Rectal smooth muscle tissue (tissue), 1 donor: Measurements from ENCODE around the gene CEMIP2.
"Not testable (repeated sequence)": the region's sequence is repeated elsewhere in the genome, so short reads cannot be mapped to it uniquely, and the experiment has no call there.

Experiments used
- H3K27ac ChIP-seq: one replicate; pipeline ENCODE4 v1.7.0; 2013; ENCODE audit warnings: low read depth, low read length, inconsistent platforms
- H3K27me3 ChIP-seq: one replicate; pipeline ENCODE4 v1.7.0; 2013; ENCODE audit warnings: low read length; ENCODE audit not compliant: control insufficient read depth, insufficient read depth
- H3K36me3 ChIP-seq: one replicate; pipeline ENCODE4 v1.7.0; 2013; ENCODE audit warnings: low read length; ENCODE audit not compliant: control insufficient read depth, insufficient read depth
- H3K4me1 ChIP-seq: one replicate; pipeline ENCODE4 v1.7.0; 2013; ENCODE audit warnings: low read length; ENCODE audit not compliant: control insufficient read depth, insufficient read depth
- H3K4me3 ChIP-seq: one replicate; pipeline ENCODE4 v1.7.0; 2013; ENCODE audit warnings: low read length
- H3K9ac ChIP-seq: one replicate; pipeline ENCODE4 v1.7.0; 2013; ENCODE audit warnings: low read length

Gene CEMIP2, protein sequence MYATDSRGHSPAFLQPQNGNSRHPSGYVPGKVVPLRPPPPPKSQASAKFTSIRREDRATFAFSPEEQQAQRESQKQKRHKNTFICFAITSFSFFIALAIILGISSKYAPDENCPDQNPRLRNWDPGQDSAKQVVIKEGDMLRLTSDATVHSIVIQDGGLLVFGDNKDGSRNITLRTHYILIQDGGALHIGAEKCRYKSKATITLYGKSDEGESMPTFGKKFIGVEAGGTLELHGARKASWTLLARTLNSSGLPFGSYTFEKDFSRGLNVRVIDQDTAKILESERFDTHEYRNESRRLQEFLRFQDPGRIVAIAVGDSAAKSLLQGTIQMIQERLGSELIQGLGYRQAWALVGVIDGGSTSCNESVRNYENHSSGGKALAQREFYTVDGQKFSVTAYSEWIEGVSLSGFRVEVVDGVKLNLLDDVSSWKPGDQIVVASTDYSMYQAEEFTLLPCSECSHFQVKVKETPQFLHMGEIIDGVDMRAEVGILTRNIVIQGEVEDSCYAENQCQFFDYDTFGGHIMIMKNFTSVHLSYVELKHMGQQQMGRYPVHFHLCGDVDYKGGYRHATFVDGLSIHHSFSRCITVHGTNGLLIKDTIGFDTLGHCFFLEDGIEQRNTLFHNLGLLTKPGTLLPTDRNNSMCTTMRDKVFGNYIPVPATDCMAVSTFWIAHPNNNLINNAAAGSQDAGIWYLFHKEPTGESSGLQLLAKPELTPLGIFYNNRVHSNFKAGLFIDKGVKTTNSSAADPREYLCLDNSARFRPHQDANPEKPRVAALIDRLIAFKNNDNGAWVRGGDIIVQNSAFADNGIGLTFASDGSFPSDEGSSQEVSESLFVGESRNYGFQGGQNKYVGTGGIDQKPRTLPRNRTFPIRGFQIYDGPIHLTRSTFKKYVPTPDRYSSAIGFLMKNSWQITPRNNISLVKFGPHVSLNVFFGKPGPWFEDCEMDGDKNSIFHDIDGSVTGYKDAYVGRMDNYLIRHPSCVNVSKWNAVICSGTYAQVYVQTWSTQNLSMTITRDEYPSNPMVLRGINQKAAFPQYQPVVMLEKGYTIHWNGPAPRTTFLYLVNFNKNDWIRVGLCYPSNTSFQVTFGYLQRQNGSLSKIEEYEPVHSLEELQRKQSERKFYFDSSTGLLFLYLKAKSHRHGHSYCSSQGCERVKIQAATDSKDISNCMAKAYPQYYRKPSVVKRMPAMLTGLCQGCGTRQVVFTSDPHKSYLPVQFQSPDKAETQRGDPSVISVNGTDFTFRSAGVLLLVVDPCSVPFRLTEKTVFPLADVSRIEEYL (N-terminal part only)

DNA sequence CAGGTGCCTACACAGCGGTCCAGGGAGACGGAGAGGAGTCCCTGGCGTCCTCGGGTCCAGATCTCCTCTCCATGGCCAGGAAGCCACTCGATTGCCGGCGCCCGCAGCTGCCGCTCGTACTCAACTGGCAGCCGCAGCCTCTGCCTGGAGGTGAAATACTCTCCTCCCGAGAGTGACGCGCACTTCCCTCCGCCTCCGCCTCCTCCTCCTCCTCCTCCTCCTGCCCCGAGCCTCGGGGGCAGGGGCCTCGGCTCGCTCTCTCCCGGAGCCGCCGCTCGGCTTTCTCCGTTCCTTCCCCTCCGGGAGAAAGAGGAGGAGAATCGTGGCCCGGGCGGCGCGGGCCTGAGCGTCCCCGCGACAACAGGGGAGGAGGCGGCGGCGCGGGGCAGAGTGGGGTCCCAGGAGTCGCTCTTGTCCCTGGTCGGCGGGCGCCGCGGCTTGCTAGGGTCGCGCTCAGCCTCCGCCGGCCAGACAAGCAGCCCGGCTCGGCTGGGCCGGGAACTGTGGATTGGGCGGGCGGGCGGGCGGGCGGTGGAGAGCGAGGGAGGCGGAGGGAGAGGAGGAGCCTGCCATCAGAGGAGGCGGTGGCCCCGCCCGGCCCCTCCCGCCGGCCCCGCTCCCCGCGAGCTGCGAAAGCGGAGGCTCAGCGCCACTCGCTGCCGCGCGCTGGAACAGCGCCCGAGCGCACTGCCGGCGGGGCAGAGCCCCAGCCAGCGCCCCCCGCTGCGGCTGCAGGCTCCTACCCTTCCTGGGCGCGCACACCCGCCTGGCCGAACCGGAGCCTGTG lies at the start of gene CEMIP2:
TSS of gene CEMIP2 (minus strand) at position 126 of the 787 bp plus-strand sequence. CDS start 18,140 bp downstream, outside the sequence.
- Histone ChIP-seq H3K27ac (peak within 1 kb of the TSS; percentile 96), H3K36me3 (no peaks in the 10 kb centered on the region), H3K4me1 (peaks cover 6% of the 10 kb centered on the region), H3K4me3 (peak within 1 kb of the TSS; percentile 96), H3K9ac (peak within 1 kb of the TSS; percentile 70), H3K27me3 (no peaks in the 10 kb centered on the region)

DNA sequence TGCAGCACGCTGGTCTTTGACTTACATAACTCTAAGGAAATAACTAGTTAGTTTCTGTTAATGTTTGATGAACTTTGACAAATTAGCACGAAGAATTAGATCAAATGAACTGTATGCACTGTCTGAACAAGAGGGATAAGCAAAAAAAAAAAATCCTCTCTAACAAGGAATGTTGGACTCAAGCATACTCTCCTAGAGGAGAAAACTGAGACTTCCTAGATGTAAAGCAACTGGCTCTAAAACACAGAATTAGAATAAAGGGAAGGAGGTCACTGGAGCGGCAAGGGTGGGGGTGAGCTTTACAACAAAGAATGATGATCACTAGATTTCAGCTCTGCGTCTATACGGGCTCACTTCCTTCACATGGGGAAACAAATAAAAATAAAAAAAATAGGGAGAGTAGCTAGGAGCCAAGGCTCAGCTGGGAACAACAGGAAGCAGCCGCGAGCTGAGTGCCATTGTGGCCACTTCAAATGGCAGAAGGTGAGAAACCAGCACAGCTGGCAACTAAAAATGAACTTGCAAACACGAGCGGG lies 48.7 kb upstream of the CEMIP2 start:
- H3K27ac ChIP-seq = no peak overlapping the region
- no peak overlapping the region for H3K4me3 ChIP-seq
- no peak overlapping the region for H3K9ac ChIP-seq
- H3K4me1 ChIP-seq = no peaks in the 10 kb centered on the region
- H3K36me3 ChIP-seq = no peaks in the 10 kb centered on the region
- no peaks in the 10 kb centered on the region for H3K27me3 ChIP-seq

DNA sequence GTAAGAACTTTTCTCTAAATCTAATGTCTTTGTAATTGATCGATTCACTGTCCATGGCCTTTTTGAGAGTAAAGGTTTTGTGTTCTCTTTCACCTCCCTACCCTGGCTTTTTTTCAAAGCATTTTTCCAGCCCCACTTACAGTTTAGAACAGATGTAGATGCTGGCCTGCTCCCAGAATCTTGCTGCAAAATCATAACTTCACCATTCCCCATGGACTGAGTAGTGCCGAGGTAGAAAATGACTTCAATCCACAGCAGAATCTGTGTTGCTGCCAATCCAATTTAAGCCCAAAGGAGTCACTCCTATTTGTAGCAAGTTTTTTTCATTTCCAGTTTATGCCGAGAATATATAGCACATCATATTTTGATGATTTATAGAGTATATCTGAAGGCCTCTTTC lies 46.5 kb upstream of the CEMIP2 start:
- H3K27ac ChIP-seq = no peak overlapping the region

DNA sequence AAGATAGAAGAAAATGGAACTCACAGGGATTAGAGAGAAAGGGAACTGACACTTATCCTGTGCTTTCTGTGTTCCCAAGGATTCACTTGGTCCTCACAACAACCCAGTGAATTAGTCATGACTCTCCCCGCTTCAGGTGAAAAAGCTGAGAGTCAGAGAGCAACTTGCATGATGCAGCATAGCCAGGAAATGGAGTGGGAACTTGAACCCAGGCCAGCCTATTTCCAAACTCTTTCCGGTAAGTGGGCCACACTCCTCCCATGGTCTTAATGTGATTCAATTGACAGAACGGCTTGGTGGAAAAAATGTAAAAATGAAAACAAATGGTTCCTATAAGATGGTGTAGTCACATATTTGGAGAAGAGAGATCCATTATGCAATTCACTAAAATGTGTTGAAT lies 45.9 kb upstream of the CEMIP2 start:
- Histone ChIP-seq H3K4me1 (no peaks in the 10 kb centered on the region), H3K36me3 (no peaks in the 10 kb centered on the region), H3K27ac (no peak overlapping the region)

More for the DNA sequence above, 46.5 kb upstream of the CEMIP2 start:
- no peaks in the 10 kb centered on the region for H3K27me3 ChIP-seq
- H3K4me3 ChIP-seq = no peak overlapping the region
- H3K4me1 ChIP-seq = no peaks in the 10 kb centered on the region
- no peak overlapping the region for H3K9ac ChIP-seq
- H3K36me3 ChIP-seq = no peaks in the 10 kb centered on the region

DNA sequence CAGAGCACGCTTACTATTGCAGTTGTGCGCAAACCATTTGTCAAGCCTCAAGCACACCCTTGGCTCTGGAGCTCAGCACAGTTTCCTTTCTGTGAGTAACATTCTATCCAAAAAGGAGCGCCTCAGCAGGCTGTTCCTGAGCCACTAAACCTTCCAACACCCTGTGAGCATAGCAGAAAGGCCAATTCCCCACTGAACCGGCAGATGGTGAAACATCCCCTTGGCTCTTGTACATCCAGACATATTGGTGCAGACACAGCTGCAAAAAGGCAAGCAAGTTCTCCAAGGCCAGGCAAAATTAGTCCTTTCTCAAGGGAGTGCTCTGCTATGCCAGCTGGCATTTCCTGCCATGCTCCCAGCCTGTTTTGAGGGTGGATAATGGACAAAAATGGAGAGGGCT lies 44.1 kb upstream of the CEMIP2 start:
- no peak overlapping the region for H3K4me3 ChIP-seq
- H3K27ac ChIP-seq = no peak overlapping the region

More for the DNA sequence above, 45.9 kb upstream of the CEMIP2 start:
- Histone ChIP-seq H3K27me3 (no peaks in the 10 kb centered on the region), H3K4me3 (no peak overlapping the region), H3K9ac (no peak overlapping the region)

DNA sequence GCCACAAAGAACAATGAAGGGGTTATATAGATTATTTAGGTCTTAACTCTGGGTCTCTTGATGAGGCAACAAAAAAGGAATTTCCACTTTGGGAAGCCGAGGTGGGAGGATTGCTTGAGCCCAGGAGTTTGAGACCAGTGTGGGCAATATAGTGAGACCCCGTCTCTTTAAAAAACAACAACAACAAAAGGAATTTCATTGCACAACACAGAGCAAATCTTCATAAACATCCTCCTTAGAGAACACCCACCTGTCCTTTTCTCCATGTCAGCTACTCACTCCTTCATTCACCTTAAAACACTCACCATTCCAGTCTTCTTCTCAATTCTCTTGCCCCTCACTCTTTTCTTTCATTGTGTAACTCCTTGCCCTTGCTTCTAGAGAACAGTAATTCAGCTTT lies 39.8 kb upstream of the CEMIP2 start:
- Histone ChIP-seq H3K27ac (no peak overlapping the region), H3K9ac (no peak overlapping the region), H3K4me3 (no peak overlapping the region), H3K27me3 (no peaks in the 10 kb centered on the region), H3K36me3 (no peaks in the 10 kb centered on the region), H3K4me1 (no peaks in the 10 kb centered on the region)

More for the DNA sequence above, 44.1 kb upstream of the CEMIP2 start:
- H3K27me3 ChIP-seq = no peaks in the 10 kb centered on the region
- no peaks in the 10 kb centered on the region for H3K4me1 ChIP-seq
- H3K9ac ChIP-seq = no peak overlapping the region
- no peaks in the 10 kb centered on the region for H3K36me3 ChIP-seq

DNA sequence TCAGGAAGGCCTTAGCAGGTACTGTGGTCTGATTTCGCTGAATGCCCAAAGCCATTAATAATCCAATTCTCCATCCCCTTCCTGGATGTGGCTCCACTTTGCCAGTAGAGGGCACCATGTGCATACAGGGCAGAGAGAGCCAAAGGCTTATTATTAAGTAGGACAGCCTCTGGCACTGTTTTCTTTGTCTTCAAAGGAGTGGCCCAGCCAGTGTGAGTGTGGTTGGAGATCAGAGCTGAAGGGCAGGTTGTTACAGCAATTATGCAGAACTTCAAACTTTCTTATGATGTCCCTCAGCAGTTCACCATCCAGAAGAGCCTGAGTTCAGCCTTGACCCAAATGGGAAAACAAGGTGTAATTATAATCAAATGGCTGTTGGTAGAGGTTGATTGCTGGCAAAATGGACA lies 38.6 kb upstream of the CEMIP2 start:
- Histone ChIP-seq H3K9ac (no peak overlapping the region), H3K27ac (no peak overlapping the region), H3K27me3 (no peaks in the 10 kb centered on the region), H3K36me3 (no peaks in the 10 kb centered on the region), H3K4me3 (no peak overlapping the region), H3K4me1 (no peaks in the 10 kb centered on the region)

DNA sequence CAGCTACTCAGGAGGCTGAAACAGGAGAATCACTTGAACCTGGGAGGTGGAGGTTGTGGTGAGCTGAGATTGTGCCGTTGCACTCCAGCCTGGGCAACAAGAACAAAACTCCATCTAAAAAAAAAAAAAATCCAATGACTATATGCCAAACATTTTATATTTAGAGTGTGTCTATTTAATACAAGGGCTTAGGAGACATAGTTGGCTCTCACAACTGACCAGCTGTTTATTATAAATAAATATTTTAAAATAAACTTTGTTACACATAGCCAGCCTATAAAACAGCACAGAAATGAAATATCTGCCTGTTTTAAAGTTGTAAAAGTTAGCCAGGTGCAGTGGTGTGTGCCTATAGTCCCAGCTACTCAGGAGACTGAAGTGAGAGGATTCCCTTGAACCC lies 36.8 kb upstream of the CEMIP2 start:
- H3K4me1 ChIP-seq, H3K27ac ChIP-seq, H3K36me3 ChIP-seq, H3K9ac ChIP-seq, H3K27me3 ChIP-seq, H3K4me3 ChIP-seq: not testable (repeated sequence)

DNA sequence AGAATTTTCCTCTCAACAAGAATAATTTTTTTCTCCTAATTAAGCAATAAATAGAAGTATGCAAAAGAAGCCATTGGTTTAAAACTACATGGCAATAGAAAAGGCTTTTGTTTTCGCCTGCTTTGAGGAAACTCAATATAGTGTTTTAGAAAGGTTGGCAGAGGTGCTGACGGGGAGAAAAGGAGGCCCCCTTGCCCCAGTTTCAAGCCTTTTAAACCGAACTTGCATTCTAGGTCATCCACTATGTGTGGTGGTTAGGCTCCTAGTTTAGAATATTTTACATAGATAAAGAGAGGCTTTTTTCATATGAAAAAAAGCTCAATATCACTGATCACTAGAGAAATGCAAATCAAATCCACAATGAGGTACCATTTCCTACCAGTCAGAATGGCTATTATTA lies 33.5 kb upstream of the CEMIP2 start:
- Histone ChIP-seq H3K4me1 (no peaks in the 10 kb centered on the region), H3K36me3 (no peaks in the 10 kb centered on the region), H3K27me3 (no peaks in the 10 kb centered on the region), H3K4me3 (no peak overlapping the region), H3K9ac (no peak overlapping the region), H3K27ac (no peak overlapping the region)

DNA sequence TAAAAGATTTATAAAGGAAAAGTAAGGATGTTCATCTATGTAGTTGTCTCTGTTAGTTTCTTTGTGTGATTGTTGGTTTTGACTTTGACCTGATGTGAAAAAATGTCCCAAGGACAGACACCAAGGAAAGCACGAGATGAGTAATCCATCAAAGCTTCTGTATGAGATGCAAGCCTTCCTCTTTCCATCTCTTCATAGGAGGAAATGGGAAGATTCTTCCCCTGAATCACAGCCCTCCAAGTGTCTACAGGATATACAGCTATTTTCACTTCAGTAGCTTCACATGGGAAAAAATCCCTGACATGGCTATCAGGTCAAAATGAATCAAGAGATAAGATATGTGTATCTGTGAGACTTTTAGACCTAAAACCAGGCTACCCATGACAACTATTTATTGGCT lies 29.0 kb upstream of the CEMIP2 start:
- Histone ChIP-seq H3K9ac (no peak overlapping the region), H3K4me3 (no peak overlapping the region), H3K27me3 (no peaks in the 10 kb centered on the region), H3K36me3 (no peaks in the 10 kb centered on the region), H3K27ac (no peak overlapping the region), H3K4me1 (no peaks in the 10 kb centered on the region)

DNA sequence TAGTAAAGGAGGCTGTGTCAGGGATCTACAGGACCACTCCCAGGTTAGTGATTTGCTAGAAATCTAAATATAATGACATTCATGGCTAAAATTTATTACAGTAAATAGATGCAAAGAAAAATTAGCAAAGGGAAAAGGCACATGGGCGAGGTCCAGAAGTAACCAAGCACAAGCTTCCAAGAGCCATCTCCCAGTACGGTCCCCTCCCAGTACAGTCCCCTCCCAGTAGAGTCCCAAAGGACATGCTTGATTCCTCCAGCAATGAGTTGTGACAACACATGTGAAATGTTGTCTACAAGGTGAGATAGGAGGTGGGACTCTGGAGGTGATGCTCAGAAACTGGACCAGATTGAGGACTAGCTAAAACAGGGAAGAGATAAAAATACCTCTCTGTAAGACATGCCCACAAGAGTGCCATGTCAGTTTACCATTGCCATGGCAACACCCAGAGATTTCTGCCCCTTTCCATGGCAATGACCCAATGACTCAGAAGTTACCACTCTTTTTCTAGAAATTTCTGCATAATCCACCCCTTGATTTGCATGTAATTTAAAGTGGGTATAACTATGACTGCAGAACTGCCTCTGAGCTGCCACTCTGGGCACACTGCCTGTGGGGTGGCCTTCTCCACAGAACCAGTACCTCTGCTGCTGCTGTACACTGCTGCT lies 27.9 kb upstream of the CEMIP2 start:
- no peak overlapping the region for H3K9ac ChIP-seq
- no peaks in the 10 kb centered on the region for H3K27me3 ChIP-seq
- H3K4me3 ChIP-seq = no peak overlapping the region
- no peaks in the 10 kb centered on the region for H3K36me3 ChIP-seq
- H3K4me1 ChIP-seq = no peaks in the 10 kb centered on the region
- H3K27ac ChIP-seq = no peak overlapping the region
